ENCODE data around the gene LARP6.
"Not testable (repeated sequence)": the region's sequence is repeated elsewhere in the genome, so short reads cannot be mapped to it uniquely, and the experiment has no call there.

LARP6 gene

DNA sequence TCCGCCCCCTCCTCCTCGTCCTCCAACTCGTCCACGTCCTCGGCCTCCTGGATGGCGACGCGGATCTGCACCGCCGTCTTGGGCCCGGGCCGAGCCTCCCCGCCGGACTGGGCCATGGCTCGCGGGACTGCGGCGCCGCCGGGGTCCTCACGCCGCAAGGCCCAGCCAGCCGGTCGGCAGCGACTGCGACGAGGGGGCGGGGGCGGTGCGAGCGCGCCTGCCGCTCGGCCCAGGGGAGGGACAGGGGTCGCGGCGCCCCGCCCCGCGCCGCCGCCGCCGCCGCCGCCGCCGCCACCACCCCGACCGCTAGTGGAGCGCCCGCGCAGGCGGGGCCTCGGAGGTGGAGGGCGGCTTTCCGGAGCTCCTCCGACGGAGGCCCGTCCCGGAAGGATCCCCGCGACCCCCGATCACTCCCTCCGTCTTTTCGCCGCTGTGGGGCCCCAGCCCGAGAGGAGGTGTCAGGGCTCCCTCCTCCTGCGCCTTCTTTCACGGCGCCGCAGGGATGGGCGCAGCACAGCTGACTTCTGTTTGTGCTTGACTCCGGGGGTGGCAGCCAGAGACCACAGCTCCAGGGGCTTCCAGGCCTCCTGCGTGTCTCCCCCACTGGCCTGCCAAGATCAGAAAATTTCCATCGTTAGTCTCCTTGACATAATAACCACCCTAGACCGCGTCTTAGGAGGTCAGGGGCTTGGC, at the start of gene LARP6:
TSS of gene LARP6 (minus strand) at position 185 of the 693 bp plus-strand sequence. CDS start at position 116, 69 bp downstream.
- no peak for DNase-seq

DNA sequence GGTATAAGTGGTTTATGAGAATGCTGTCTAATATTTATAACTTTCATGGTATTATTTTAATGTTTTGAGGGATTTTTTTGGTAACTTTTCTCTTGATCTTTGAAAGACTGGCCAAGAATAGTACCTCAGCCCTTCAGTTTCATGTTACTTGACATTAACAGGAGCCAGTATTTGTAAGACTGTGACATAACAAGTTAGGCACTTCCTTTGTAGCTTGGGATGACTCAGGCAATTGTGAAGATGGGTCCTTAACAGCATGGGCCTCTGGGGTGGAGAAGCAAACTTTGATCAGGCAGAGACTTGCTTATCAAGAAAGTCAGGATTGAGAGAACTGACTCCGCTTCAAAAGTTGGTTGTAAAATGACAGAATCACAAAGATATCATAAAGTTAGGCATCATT, 48.1 kb upstream of the LARP6 start:
- peak; percentile 21 for DNase-seq

DNA sequence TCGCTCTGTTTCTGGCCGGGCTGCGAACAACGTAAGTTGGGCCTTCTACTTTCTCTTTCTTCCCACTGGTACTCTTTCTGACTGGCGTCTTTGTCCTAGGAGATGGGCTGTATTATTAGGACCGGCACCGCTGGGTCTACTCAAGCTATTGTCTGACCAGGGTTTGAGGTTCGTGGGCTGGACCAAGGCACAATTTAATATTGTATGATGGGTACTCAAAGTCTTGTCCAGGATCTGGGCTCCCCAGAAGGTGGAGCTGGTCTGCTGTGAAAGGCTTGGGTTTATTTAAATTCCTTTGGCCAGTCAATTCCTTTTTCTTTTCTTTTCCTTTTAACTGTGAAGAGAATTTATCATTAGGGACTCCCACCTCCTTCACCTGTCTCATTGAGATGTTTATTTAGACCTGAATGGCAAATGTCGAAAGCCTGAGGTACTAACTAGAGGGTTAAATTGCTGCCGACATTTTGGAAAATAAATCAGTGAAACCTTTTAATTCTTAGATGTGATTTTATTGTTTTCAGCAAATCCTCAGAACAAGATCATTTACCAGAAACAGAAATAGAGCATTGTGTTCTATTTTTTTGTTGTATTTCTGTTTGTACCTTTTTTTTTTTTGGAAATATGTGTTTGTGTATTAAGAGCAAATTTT, 39.1 kb upstream of the LARP6 start:
- DNase-seq: peak; percentile 64

DNA sequence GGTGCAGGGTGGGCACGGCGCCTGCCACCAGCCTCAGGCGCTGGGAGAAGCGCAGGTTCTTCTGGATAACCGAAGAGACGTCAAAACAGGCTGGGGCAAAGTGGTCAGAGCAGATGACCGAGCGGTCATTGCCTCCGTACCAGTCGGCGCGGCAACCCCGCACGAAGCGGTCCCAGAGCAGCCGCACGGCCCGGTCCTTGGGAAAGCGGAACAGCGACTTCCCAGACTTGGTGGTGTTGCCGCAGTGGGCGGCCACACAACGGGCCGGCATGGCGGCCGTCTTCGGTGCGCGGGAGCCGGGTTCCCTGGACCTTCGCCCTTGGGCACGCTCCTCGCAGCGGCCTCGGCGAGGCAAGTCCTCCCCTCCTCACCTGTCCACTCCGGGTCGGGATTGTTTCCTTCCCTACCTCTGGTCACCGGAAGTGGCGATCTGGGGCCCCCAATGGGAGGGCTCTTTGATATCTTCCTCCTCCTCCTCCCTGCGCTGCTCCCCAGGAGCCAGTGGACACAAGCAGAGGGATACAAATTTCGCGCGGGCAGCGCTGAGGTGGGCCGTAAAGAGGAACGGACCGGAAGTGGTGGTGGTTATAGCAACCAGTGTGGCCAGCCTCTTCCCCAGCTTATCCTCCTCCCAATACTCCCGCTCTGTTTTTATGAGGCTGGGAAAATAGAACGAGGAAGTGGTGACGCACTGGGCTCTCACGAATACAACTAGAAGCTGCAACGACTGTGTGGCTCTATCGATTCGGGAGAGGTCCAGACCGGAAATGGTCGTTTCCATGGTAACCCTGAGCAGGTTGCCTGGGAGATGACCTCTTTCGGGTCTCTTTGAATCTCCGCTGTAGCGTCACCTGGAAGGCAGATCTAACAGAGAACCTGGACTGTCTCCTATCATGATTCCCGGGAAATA, 38.3 kb upstream of the LARP6 start, which contains the start of the genes LRRC49 and THAP10:
TSS of gene LRRC49 (plus strand) at position 825 of the 910 bp plus-strand sequence. CDS start at position 894, 69 bp downstream.
TSS of gene THAP10 (minus strand) at position 432 of the 910 bp plus-strand sequence. CDS start at position 271, 161 bp downstream.
- DNase-seq: peak; percentile 95

- DNase-seq: peak; percentile 31
These were observed 28.4 kb upstream of the LARP6 start for GRCh38 chr15:70882361-70882760.

GRCh38 chr15:70880781-70881180, 26.8 kb upstream of the LARP6 start:
- DNase-seq: no peak

- DNase-seq: no peak
These were observed 25.4 kb upstream of the LARP6 start for GRCh38 chr15:70879401-70879800.

GRCh38 chr15:70876683-70877082, 22.7 kb upstream of the LARP6 start:
- DNase-seq: no peak

- DNase-seq: no peak
These were observed 22.1 kb upstream of the LARP6 start for GRCh38 chr15:70876011-70876410.

DNA sequence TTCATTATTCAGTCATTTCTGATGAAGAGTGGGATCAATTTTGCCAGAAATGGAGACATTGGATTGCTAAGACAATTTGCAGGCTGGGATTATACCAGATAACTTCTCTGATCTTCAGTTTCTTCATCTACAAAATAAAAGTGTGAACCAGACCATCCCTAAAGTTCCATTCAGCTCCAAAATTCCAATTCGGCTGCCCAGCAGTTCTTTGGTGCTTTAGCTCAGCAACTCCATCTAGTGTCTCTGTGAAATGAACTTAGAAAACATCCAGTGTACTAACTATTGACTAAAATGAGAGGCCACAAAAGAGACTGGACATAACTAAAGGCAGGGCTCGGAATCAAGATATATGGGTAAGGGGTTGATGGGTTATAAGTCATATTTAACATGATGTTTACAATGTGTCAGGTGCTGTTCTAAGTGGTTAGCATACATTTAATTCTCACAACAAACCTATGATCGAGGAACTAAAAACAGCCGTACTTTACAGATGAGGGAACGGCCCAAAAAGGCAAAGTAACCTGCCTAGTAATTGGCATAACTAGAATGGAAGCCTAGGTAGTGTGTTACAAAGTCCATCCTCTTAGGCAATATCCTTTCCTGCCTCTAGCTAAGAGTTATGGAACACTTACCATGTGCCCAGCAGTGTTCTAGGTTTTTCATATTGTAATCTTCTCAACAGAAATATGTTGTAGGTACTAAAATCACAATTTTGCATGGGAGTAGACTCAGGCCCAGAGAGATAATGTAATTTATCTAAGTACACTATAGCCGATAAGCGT, 21.2 kb upstream of the LARP6 start:
- peak; percentile 33 for DNase-seq

GRCh38 chr15:70873232-70874054, 19.5 kb upstream of the LARP6 start:
- DNase-seq: no peak

DNA sequence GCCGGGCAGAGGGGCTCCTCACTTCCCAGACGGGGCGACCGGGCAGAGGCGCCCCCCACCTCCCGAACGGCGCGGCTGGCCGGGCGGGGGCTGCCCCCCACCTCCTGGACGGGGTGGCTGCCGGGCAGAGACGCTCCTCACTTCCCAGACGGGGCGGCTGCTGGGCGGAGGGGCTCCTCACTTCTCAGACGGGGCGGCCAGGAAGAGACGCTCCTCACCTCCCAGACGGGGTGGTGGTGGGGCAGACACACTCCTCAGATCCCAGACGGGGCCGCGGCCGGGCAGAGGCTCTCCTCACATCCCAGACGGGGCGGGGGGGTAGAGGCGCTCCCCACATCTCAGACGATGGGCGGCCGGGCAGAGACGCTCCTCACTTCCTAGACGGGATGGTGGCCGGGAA, 17.5 kb upstream of the LARP6 start:
- not testable (repeated sequence) for DNase-seq

DNA sequence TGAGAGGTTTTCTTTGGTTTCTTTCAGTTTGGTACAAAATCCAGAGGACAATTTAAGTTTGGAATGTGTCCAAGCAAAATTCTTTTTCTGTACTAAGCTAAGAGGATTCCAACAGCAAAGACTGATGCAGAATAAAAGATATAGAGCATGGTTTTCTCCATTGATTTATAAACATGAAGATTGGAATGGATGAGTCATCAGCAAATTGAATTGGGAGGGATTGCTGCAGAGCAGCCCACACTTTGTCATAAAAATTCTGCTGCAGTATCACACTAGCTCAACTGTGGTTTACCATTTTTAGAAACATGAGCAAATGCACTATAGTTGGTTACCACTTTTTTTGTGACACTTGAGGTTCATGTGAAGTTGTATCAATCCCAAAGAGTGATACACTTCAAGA, 16.1 kb upstream of the LARP6 start:
- peak; percentile 48 for DNase-seq

DNA sequence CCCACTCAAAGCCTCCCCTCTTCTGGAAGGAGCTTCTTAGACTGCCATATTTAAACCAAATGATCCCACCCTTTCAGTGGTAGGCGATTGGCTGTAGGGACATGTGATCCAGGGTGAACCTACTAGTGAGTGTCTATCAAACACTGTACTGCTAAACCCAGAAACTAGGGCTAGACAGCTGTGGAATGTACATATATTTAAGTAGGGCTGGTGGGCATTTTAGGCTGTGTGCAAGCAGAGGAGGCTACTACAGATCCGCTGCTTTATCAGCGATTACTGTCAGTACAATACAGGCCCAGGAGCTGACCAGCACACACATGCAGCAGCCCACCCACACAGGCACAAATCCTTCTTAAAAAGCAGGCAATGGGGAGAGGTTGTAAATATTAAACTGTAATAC, 15.4 kb upstream of the LARP6 start:
- no peak for DNase-seq

GRCh38 chr15:70867911-70868467, 14.0 kb upstream of the LARP6 start:
- DNase-seq: no peak

DNA sequence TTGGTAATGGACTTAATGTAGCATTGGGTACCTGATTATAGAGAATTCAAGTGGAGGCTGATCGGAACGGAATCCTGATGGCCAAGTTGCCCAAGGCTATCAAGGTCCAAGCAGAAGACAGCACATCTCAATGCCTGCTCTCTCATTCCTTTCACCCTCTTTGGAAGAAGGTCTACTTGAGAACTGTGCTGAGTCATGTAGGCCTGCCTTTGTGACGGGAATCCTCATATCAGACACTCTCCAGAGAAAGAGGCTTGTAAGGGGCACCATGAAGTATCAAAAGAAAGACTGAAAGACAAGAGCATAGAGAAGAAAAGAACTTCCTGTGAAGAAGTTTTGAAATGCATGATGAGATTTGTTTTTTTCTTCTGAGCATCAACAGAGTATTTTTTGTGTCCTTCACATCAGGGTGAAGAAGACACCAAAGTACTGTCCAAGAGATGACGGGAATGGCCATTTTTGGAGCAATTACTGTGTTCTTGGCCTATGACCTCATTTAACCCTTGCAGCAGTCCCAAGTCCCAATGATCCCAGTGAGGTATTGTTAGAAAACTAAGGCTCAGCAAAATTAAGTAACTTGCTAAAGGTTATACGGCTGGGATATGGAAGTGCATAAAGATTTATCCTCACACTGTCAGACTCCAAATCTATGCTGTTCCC, 13.2 kb upstream of the LARP6 start:
- peak; percentile 19 for DNase-seq

DNA sequence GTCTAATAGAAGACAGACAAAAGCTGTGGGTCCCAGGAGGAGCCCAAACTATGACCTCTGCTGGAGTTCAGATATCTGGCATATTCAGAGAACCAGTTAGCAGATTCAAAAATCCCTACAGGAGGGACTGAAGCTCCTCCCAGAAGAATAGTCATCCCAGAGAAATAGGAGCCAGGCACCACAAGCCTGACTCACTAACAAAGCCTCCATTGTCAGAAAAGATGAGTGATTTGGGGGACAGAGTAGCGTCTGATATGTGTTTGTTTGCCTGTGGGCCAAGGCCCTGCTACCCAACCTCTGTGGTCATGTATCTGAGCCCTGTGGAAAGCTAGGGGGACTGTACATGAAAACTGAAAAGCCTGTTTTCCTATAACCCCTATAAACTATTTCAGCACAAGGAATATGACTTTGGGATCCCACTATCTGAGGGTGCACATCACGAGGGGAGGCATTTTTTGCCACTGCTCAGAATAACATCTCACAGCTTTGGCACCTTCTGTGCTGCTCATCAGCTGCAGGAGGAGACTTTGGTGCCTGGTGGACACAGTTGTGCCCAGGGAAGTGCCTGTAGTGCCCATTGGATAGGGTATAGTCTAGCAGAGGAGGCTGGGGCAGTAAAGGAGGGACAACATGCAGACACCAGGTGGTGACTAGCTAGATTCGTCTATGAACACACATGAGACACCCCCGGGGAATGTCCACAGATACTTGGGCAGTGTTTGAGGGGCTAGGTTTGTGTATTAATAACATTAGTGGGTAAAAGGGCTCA, 9.7 kb upstream of the LARP6 start:
- no peak for DNase-seq

DNA sequence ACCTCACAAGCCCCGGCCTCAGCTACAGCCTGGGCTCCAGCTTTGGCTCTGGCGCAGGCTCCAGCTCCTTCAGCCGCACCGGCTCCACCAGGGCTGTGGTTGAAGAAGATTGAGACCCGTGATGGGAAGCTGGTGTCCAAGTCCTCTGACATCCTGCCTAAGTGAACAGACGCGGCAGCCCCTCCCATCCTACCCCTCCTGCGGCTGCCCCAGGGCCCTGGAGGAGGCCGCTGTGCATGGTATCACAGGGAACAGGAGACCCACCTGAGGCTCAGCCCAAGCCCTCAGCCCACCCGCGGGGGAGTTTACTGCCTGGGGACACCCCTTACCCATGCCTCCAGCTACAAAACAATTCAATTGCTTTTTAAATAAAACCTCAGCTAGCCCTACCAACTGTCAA, 6.0 kb upstream of the LARP6 start:
- no peak for DNase-seq

DNA sequence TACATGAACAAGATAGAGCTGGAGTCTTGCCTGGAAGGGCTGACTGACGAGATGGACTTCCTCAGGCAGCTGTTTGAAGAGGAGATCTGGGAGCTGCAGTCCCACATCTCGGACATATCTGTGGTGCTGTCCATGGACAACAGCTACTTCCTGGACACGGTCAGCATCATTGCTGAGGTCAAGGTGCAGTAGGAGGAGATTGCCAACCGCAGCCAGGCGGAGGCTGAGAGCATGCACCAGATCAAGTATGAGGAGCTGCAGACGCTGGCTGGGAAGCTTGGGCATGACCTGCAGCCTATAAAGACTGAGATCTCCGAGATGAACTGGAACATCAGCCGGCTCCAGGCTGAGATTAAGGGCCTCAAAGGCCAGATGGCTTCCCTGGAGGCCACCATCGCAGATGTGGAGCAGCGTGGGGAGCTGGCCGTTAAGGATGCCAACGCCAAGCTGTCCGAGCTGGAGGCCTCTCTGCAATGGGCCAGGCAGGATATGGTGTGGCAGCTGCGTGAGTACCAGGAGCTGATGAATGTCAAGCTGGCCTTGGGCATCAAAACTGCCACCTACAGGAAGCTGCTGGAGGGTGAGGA, 5.5 kb upstream of the LARP6 start:
- no peak for DNase-seq
